ENCODE results near the gene NADK.

DNA sequence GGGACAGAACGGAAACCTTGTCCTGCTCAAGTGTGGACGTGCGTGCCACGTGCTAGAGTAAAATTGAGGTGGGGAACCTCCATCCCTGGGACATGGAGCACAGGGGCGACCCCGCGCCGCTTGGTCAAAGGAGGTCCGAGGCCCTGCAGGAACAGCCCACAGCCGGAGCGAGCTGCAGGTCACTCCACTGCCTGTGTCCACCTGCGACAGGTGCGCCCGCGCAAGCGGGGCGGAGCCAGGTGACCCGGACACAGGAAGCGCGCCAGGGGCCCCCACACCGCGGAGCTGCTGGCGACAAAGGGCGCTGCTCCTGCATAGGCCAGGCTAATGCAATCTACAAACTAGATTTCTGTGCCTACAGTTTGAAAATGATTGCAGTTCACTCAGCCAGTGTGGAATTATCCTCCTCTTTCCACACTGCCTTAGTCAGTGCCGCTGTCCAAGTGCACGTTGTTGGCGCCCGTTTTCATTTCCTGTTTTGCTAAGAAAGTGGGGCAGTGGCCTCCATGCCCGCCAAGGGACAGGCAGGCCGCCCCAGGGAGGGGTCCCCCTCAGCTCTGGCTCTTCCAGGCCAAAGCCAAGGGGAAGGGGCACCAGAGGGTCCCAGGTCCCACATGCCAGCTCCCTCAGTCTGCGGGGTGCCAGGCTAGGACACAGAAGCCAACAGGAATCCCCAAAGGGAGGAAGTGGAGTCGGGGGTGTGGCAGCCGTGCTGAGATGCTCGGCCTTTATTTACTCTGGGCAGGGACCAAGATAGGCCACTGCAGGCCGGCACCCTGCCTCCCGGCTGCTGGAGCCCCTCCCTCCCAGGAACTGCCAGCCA, 4.3 kb upstream of the NADK start:
- TF ChIP-seq, protein P1, sequence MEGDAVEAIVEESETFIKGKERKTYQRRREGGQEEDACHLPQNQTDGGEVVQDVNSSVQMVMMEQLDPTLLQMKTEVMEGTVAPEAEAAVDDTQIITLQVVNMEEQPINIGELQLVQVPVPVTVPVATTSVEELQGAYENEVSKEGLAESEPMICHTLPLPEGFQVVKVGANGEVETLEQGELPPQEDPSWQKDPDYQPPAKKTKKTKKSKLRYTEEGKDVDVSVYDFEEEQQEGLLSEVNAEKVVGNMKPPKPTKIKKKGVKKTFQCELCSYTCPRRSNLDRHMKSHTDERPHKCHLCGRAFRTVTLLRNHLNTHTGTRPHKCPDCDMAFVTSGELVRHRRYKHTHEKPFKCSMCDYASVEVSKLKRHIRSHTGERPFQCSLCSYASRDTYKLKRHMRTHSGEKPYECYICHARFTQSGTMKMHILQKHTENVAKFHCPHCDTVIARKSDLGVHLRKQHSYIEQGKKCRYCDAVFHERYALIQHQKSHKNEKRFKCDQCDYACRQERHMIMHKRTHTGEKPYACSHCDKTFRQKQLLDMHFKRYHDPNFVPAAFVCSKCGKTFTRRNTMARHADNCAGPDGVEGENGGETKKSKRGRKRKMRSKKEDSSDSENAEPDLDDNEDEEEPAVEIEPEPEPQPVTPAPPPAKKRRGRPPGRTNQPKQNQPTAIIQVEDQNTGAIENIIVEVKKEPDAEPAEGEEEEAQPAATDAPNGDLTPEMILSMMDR (IDR thresholded peaks at IDR 0.05), result no peak
- TF ChIP-seq EZH2phosphoT487 (IDR thresholded peaks at IDR 0.05), result no peak
- no peak for TF ChIP-seq EZH2 (IDR thresholded peaks at IDR 0.05)
